GM12874 (cell line): Measurements from ENCODE around the gene HOXB2.

Source experiments
- TF ChIP-seq, protein P1 (sequence below): IDR thresholded peaks from 2 replicates; pipeline ENCODE4 v1.5.1; 2011; ENCODE audit warnings: low read depth, mild to moderate bottlenecking, control low read depth, low read length, moderate library complexity; ENCODE audit not compliant: insufficient read depth

The HOXB2 gene

DNA sequence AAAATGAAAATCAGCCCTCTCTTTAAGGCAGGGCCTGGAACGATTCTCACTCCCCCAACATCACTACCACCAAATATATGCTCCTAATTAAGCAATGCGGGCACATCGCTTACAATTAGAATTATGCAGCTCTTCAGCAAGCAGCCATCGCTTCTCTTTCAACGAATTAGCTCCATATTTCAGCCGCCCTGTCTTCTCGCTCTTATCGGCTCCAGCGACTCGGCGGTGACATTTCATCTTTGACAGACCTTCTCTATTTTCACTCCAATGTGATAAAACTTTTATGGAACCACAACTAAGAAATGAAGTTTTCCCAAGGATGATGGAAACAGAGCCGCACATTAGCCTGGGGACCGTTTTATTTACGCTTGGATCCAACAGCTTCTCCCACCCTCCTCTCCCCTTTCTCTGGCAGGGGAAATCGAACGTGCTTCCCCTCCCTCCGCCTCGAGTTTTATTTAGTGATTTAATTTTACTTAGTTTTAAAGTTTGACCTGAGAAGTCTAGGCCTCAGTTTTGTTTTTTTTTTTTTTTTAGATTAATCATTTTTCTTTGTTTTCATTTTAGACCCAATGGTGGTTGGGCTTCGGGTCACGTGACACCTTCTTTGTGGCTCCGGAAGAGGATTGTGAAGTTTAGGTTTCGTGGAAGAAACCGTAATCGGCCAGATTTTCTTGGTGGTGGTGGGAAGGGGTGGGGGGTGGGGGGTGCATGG lies 3.1 kb upstream of the HOXB2 start:
- TF ChIP-seq, protein P1, sequence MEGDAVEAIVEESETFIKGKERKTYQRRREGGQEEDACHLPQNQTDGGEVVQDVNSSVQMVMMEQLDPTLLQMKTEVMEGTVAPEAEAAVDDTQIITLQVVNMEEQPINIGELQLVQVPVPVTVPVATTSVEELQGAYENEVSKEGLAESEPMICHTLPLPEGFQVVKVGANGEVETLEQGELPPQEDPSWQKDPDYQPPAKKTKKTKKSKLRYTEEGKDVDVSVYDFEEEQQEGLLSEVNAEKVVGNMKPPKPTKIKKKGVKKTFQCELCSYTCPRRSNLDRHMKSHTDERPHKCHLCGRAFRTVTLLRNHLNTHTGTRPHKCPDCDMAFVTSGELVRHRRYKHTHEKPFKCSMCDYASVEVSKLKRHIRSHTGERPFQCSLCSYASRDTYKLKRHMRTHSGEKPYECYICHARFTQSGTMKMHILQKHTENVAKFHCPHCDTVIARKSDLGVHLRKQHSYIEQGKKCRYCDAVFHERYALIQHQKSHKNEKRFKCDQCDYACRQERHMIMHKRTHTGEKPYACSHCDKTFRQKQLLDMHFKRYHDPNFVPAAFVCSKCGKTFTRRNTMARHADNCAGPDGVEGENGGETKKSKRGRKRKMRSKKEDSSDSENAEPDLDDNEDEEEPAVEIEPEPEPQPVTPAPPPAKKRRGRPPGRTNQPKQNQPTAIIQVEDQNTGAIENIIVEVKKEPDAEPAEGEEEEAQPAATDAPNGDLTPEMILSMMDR: no peak

- TF ChIP-seq, protein P1: no peak
Observed at GRCh38 chr17:48546924-48547807, 2.3 kb upstream of the HOXB2 start.

- TF ChIP-seq, protein P1: no peak
Observed at GRCh38 chr17:48546137-48546923, 1.4 kb upstream of the HOXB2 start.

- TF ChIP-seq, protein P1: no peak
Observed at GRCh38 chr17:48545539-48545938, 630 bp upstream of the HOXB2 start.

- TF ChIP-seq, protein P1: no peak
Observed at GRCh38 chr17:48544349-48545021, 424 bp downstream of the HOXB2 start.

- TF ChIP-seq, protein P1: no peak
Observed at GRCh38 chr17:48543854-48544348, 1.0 kb downstream of the HOXB2 start.
